ENCODE results near the gene PSEN2.
A peak's percentile ranks its signal among the peaks of the same experiment; 100 is the strongest.
"Not testable (repeated sequence)": the region's sequence is repeated elsewhere in the genome, so short reads cannot be mapped to it uniquely, and the experiment has no call there.

PSEN2 gene

GRCh38 chr1:226838456-226838855 lies 32.0 kb upstream of the PSEN2 start:
- FAIRE-seq: no peak
- DNase-seq (ENCODE audit: insufficient read length, low spot score): no peak
- TF ChIP-seq POLR2A (IDR thresholded peaks at IDR 0.05; ENCODE audit: low read depth, low read length): no peak

GRCh38 chr1:226845624-226846023 lies 24.8 kb upstream of the PSEN2 start:
- no peak for DNase-seq (ENCODE audit: insufficient read length, low spot score)
- no peak for FAIRE-seq
- TF ChIP-seq POLR2A (IDR thresholded peaks at IDR 0.05; ENCODE audit: low read depth, low read length): no peak

- DNase-seq (ENCODE audit: insufficient read length, low spot score): no peak
- TF ChIP-seq POLR2A (IDR thresholded peaks at IDR 0.05; ENCODE audit: low read depth, low read length): no peak
- peak; percentile 61 for FAIRE-seq
Observed at GRCh38 chr1:226846786-226847185, 23.6 kb upstream of the PSEN2 start.

- DNase-seq (ENCODE audit: insufficient read length, low spot score); FAIRE-seq: not testable (repeated sequence)
Observed at GRCh38 chr1:226854548-226854947, 15.9 kb upstream of the PSEN2 start.

- FAIRE-seq (no peak), DNase-seq (ENCODE audit: insufficient read length, low spot score) (no peak)
- TF ChIP-seq POLR2A (IDR thresholded peaks at IDR 0.05; ENCODE audit: low read depth, low read length): no peak
Observed at GRCh38 chr1:226862890-226863289, 7.5 kb upstream of the PSEN2 start.

- no peak for TF ChIP-seq POLR2A (IDR thresholded peaks at IDR 0.05; ENCODE audit: low read depth, low read length)
- DNase-seq (ENCODE audit: insufficient read length, low spot score) (peak; percentile 54), FAIRE-seq (peak; percentile 89)
Observed at GRCh38 chr1:226863446-226863845, 7.0 kb upstream of the PSEN2 start.

- FAIRE-seq: no peak
Observed at GRCh38 chr1:226864311-226864710, 6.1 kb upstream of the PSEN2 start.

GRCh38 chr1:226865590-226865989 lies 4.8 kb upstream of the PSEN2 start:
- no peak for DNase-seq (ENCODE audit: insufficient read length, low spot score)
- no peak for FAIRE-seq
- no peak for TF ChIP-seq POLR2A (IDR thresholded peaks at IDR 0.05; ENCODE audit: low read depth, low read length)

More at GRCh38 chr1:226864311-226864710, 6.1 kb upstream of the PSEN2 start:
- no peak for DNase-seq (ENCODE audit: insufficient read length, low spot score)
- no peak for TF ChIP-seq POLR2A (IDR thresholded peaks at IDR 0.05; ENCODE audit: low read depth, low read length)

GRCh38 chr1:226867461-226868054 lies 2.9 kb upstream of the PSEN2 start:
- FAIRE-seq: no peak
- no peak for TF ChIP-seq POLR2A (IDR thresholded peaks at IDR 0.05; ENCODE audit: low read depth, low read length)
- no peak for DNase-seq (ENCODE audit: insufficient read length, low spot score)

GRCh38 chr1:226868726-226869125 lies 1.7 kb upstream of the PSEN2 start:
- TF ChIP-seq POLR2A (IDR thresholded peaks at IDR 0.05; ENCODE audit: low read depth, low read length): no peak
- no peak for FAIRE-seq

GRCh38 chr1:226870026-226870400 lies 403 bp upstream of the PSEN2 start:
- DNase-seq (ENCODE audit: insufficient read length, low spot score) (no peak), FAIRE-seq (no peak)
- TF ChIP-seq POLR2A (IDR thresholded peaks at IDR 0.05; ENCODE audit: low read depth, low read length): no peak

More at GRCh38 chr1:226868726-226869125, 1.7 kb upstream of the PSEN2 start:
- no peak for DNase-seq (ENCODE audit: insufficient read length, low spot score)

GRCh38 chr1:226871636-226872327 lies 1.4 kb downstream of the PSEN2 start:
- FAIRE-seq (no peak), DNase-seq (ENCODE audit: insufficient read length, low spot score) (no peak)
- no peak for TF ChIP-seq POLR2A (IDR thresholded peaks at IDR 0.05; ENCODE audit: low read depth, low read length)

- FAIRE-seq: no peak
- DNase-seq (ENCODE audit: insufficient read length, low spot score): no peak
- TF ChIP-seq POLR2A (IDR thresholded peaks at IDR 0.05; ENCODE audit: low read depth, low read length): no peak
Observed at GRCh38 chr1:226872437-226872836, 2.0 kb downstream of the PSEN2 start.

GRCh38 chr1:226873771-226874578 lies 3.6 kb downstream of the PSEN2 start:
- no peak for DNase-seq (ENCODE audit: insufficient read length, low spot score)
- FAIRE-seq: no peak
- no peak for TF ChIP-seq POLR2A (IDR thresholded peaks at IDR 0.05; ENCODE audit: low read depth, low read length)

All from H54 (cell line).